HEK293 (cell line): Measurements from ENCODE around the gene SAMD1.

Source experiments
- CTCF ChIA-PET: fragments of 350-600 bp; formaldehyde crosslinking; extraction: SDS; loops from one replicate; lab custom pipeline; 2021; ENCODE audit warnings: antibody characterized with exemption; lab: Yijun Ruan, JAX
- POLR2A ChIA-PET: fragments of 300-600 bp; formaldehyde crosslinking; extraction: SDS; loops from one replicate; lab custom pipeline; 2020; ENCODE audit warnings: antibody characterized with exemption, inconsistent platforms; lab: Yijun Ruan, JAX
- H3K27ac ChIP-seq: fragments of 200-500 bp; sonication (Bioruptor generic); 2 replicates; pipeline ENCODE4 v1.5.1; 2014; ENCODE audit warnings: low read depth, low read length, control low read depth, inconsistent platforms; ENCODE audit errors: extremely low read depth
- H3K36me3 ChIP-seq, 2 experiments: fragments of 200-500 bp in 1 of 2; sonication (Bioruptor generic) in 1 of 2; 1 replicate in 1 of 2; 2 replicates in 1 of 2; pipeline ENCODE4 v1.5.1; 2014 to 2017; ENCODE audit warnings: inconsistent platforms in 2 of 2, low read length in 2 of 2; ENCODE audit not compliant: control insufficient read depth in 2 of 2, insufficient read depth in 1 of 2
- H3K4me1 ChIP-seq: fragments of 200-500 bp; sonication (Bioruptor generic); 2 replicates; pipeline ENCODE4 v1.5.1; 2014; ENCODE audit warnings: mild to moderate bottlenecking, low read length, inconsistent platforms; ENCODE audit not compliant: control insufficient read depth, insufficient read depth
- H3K4me3 ChIP-seq: 2 replicates; pipeline ENCODE4 v1.5.1; 2011; ENCODE audit warnings: low read depth, mild to moderate bottlenecking, control low read depth, low read length, moderate library complexity
- H3K9me3 ChIP-seq: fragments of 200-500 bp; sonication (Bioruptor generic); 2 replicates; pipeline ENCODE4 v1.5.1; 2014; ENCODE audit warnings: low read depth, low read length, inconsistent platforms; ENCODE audit not compliant: control insufficient read depth, insufficient read depth
- HOXC10 ChIP-seq: sonication (generic); formaldehyde crosslinking; IDR thresholded peaks from 2 replicates; pipeline ENCODE4 v1.8.1; 2023; ENCODE audit warnings: mild to moderate bottlenecking, missing genetic modification reagents
- PRDM1 ChIP-seq: fragments of 450-650 bp; formaldehyde crosslinking; IDR thresholded peaks from 2 replicates; pipeline ENCODE4; 2016; ENCODE audit warnings: missing biosample characterization, missing genetic modification characterization
- SCRT1 ChIP-seq: fragments of 450-650 bp; formaldehyde crosslinking; IDR thresholded peaks from 2 replicates; pipeline ENCODE4 v1.5.1; 2016; ENCODE audit warnings: missing biosample characterization, missing genetic modification characterization, borderline replicate concordance
- SP7 ChIP-seq: fragments of 450-650 bp; formaldehyde crosslinking; IDR thresholded peaks from 2 replicates; pipeline ENCODE4 v1.5.1; 2016; ENCODE audit warnings: missing biosample characterization, missing genetic modification characterization
- TRIM28 ChIP-seq: IDR thresholded peaks from 2 replicates; pipeline ENCODE4 v1.6.1; 2011; ENCODE audit warnings: low read length, control low read depth, borderline replicate concordance
- ZEB2 ChIP-seq: fragments of 450-650 bp; formaldehyde crosslinking; IDR thresholded peaks from 2 replicates; pipeline ENCODE4 v1.5.1; 2016; ENCODE audit warnings: missing biosample characterization, missing genetic modification characterization
- ZNF140 ChIP-seq: fragments of 450-650 bp; formaldehyde crosslinking; IDR thresholded peaks from 2 replicates; pipeline ENCODE4 v1.5.1; 2016; ENCODE audit warnings: missing biosample characterization, missing genetic modification characterization
- ZNF239 ChIP-seq: fragments of 450-650 bp; formaldehyde crosslinking; IDR thresholded peaks from 2 replicates; pipeline ENCODE4 v1.5.1; 2016; ENCODE audit warnings: missing biosample characterization, missing genetic modification characterization
- ZNF423 ChIP-seq: fragments of 450-650 bp; formaldehyde crosslinking; IDR thresholded peaks from 2 replicates; pipeline ENCODE4 v1.5.1; 2016; ENCODE audit warnings: missing biosample characterization, missing genetic modification characterization
- ZNF501 ChIP-seq: fragments of 450-650 bp; formaldehyde crosslinking; IDR thresholded peaks from 2 replicates; pipeline ENCODE4 v1.5.1; 2016; ENCODE audit warnings: missing biosample characterization, missing genetic modification characterization
- ZNF529 ChIP-seq: fragments of 450-650 bp; formaldehyde crosslinking; IDR thresholded peaks from 2 replicates; pipeline ENCODE4 v1.5.1; 2017; ENCODE audit warnings: missing genetic modification characterization, missing biosample characterization; ENCODE audit not compliant: insufficient replicate concordance
- ZNF530 ChIP-seq: fragments of 450-650 bp; formaldehyde crosslinking; IDR thresholded peaks from 2 replicates; pipeline ENCODE4 v1.5.1; 2016; ENCODE audit warnings: low read depth, missing biosample characterization, missing genetic modification characterization
- ZNF626 ChIP-seq: fragments of 450-650 bp; sonication (Bioruptor Pico); formaldehyde crosslinking; IDR thresholded peaks from 2 replicates; pipeline ENCODE4 v1.5.1; 2018; ENCODE audit warnings: missing biosample characterization, missing genetic modification characterization, inconsistent platforms
- ZNF768 ChIP-seq: fragments of 450-650 bp; formaldehyde crosslinking; IDR thresholded peaks from 2 replicates; pipeline ENCODE4 v1.5.1; 2018; ENCODE audit warnings: missing biosample characterization, mild to moderate bottlenecking, missing genetic modification characterization
- ZNF792 ChIP-seq: fragments of 450-650 bp; formaldehyde crosslinking; IDR thresholded peaks from 2 replicates; pipeline ENCODE4 v1.5.1; 2016; ENCODE audit warnings: missing biosample characterization, missing genetic modification characterization
- ZNF843 ChIP-seq: fragments of 450-650 bp; formaldehyde crosslinking; IDR thresholded peaks from 2 replicates; pipeline ENCODE4 v1.5.1; 2016; ENCODE audit warnings: missing biosample characterization, missing genetic modification characterization
- TF ChIP-seq, protein P1 (sequence below): fragments of 450-650 bp; formaldehyde crosslinking; IDR thresholded peaks from 2 replicates; pipeline ENCODE4 v1.5.1; 2016; ENCODE audit warnings: missing biosample characterization, missing genetic modification characterization, low read depth
- TF ChIP-seq, protein P2 (sequence below): fragments of 450-650 bp; formaldehyde crosslinking; IDR thresholded peaks from 2 replicates; pipeline ENCODE4 v1.5.1; 2016; ENCODE audit warnings: missing biosample characterization, missing genetic modification characterization
- TF ChIP-seq, protein P3 (sequence below): fragments of 450-650 bp; formaldehyde crosslinking; IDR thresholded peaks from 2 replicates; pipeline ENCODE4 v1.5.1; 2017; ENCODE audit warnings: missing biosample characterization, missing genetic modification characterization
- TF ChIP-seq, protein P4 (sequence below): fragments of 450-650 bp; formaldehyde crosslinking; IDR thresholded peaks from 2 replicates; pipeline ENCODE4 v1.5.1; 2016; ENCODE audit warnings: missing biosample characterization, missing genetic modification characterization

SAMD1 gene

DNA sequence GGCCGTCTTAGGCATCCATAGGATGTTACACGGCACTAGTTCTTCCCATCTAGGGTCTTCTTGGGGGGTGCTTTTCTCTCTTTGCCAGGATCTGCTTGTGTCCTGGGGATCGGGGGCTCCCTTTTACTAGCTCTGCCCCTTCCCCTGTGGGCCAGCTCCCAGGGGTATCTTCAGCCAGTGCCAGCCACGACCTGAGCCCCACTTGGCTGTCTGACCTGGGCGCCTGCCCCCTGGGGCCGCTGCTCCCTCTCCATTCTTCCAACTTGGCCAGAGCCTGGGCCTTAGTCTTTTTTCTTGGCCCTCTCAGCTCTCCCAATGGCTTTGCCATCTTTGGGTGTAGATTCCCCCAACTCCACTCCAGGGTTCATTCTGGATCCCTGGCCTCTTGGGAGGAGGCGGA lies 23.9 kb upstream of the SAMD1 start:
- CTCF ChIA-PET = interaction anchor here (0.6 to 3.5 kb wide), 10 partner anchors 21 to 411 kb away, joined by 3 to 26 read pairs (median 4); partner anchors contain the start of genes ASF1B and DCAF15
- H3K36me3 ChIP-seq = peaks cover 0 to 3% of the 10 kb centered on the region in 2 experiments; a peak in 2 of 3 replicates
- no peak overlapping the region for H3K4me3 ChIP-seq
- TF ChIP-seq TRIM28 (no peak), SP7 (tag by site-specific recombination) (no peak), HOXC10 (CRISPR knock-in tag) (no peak), ZNF529 (tag by site-specific recombination) (no peak), ZNF626 (tag by site-specific recombination) (no peak), ZEB2 (tag by site-specific recombination) (no peak), ZNF530 (no peak), ZNF501 (tag by site-specific recombination) (no peak), SCRT1 (tag by site-specific recombination) (no peak), ZNF768 (tag by site-specific recombination) (no peak), ZNF140 (tag by site-specific recombination) (no peak), ZNF843 (tag by site-specific recombination) (no peak), ZNF792 (tag by site-specific recombination) (no peak), PRDM1 (tag by site-specific recombination) (no peak), ZNF423 (no peak)
- TF ChIP-seq, protein P1, sequence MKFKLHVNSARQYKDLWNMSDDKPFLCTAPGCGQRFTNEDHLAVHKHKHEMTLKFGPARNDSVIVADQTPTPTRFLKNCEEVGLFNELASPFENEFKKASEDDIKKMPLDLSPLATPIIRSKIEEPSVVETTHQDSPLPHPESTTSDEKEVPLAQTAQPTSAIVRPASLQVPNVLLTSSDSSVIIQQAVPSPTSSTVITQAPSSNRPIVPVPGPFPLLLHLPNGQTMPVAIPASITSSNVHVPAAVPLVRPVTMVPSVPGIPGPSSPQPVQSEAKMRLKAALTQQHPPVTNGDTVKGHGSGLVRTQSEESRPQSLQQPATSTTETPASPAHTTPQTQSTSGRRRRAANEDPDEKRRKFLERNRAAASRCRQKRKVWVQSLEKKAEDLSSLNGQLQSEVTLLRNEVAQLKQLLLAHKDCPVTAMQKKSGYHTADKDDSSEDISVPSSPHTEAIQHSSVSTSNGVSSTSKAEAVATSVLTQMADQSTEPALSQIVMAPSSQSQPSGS (tag by site-specific recombination) = no peak
- TF ChIP-seq, protein P2, sequence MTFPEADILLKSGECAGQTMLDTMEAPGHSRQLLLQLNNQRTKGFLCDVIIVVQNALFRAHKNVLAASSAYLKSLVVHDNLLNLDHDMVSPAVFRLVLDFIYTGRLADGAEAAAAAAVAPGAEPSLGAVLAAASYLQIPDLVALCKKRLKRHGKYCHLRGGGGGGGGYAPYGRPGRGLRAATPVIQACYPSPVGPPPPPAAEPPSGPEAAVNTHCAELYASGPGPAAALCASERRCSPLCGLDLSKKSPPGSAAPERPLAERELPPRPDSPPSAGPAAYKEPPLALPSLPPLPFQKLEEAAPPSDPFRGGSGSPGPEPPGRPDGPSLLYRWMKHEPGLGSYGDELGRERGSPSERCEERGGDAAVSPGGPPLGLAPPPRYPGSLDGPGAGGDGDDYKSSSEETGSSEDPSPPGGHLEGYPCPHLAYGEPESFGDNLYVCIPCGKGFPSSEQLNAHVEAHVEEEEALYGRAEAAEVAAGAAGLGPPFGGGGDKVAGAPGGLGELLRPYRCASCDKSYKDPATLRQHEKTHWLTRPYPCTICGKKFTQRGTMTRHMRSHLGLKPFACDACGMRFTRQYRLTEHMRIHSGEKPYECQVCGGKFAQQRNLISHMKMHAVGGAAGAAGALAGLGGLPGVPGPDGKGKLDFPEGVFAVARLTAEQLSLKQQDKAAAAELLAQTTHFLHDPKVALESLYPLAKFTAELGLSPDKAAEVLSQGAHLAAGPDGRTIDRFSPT (tag by site-specific recombination) = no peak
- TF ChIP-seq, protein P3, sequence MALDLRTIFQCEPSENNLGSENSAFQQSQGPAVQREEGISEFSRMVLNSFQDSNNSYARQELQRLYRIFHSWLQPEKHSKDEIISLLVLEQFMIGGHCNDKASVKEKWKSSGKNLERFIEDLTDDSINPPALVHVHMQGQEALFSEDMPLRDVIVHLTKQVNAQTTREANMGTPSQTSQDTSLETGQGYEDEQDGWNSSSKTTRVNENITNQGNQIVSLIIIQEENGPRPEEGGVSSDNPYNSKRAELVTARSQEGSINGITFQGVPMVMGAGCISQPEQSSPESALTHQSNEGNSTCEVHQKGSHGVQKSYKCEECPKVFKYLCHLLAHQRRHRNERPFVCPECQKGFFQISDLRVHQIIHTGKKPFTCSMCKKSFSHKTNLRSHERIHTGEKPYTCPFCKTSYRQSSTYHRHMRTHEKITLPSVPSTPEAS (tag by site-specific recombination) = no peak
- TF ChIP-seq, all 188 proteins: peak for 0
- no peaks in the 10 kb centered on the region for H3K9me3 ChIP-seq
- POLR2A ChIA-PET = interaction anchor here (5.7 kb wide), 1 partner anchor 22 kb away, joined by 45 read pairs; the partner anchor contains the start of gene ASF1B
- H3K27ac ChIP-seq = no peak overlapping the region
- H3K4me1 ChIP-seq = peaks cover 11% of the 10 kb centered on the region

DNA sequence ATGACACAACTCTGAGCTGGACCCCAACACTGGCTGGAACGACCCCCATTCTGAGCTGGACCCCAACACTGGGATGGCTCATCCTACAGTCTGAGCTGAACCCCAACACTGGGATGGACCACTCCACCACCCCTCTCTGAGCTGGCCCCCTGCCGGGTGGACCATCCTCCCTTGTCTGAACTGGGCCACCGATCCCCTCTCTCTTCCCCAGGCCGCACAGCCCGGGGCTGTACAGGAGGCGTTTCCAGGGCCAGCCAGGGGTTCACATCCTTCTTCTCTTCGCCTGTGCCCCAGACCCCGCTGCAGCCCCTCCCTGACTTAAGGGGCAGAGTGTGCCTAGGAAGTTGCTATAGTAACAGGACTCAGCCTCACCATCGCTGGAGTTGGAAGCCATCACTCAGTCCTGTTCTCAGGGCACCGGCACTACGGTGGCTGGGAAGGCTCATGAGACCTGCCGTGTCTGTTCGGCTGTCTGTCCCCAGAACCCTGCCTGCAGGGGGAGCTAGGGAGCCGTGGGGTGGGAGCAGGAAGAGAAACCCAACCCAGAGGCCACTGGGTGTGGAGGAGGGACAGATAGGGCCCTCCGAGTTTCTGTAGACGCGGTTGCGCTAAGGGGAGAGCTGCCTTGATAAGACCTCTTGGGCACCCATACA lies 23.3 kb upstream of the SAMD1 start:
- Histone ChIP-seq H3K36me3 (peaks cover 0 to 3% of the 10 kb centered on the region in 2 experiments; a peak in 2 of 3 replicates), H3K9me3 (no peaks in the 10 kb centered on the region), H3K4me1 (peaks cover 11% of the 10 kb centered on the region), H3K27ac (no peak overlapping the region), H3K4me3 (no peak overlapping the region)
- CTCF ChIA-PET = interaction anchor here (0.6 to 3.5 kb wide), 9 partner anchors 20 to 412 kb away, joined by 3 to 26 read pairs (median 4); partner anchors contain the start of genes ASF1B and DCAF15
- POLR2A ChIA-PET = interaction anchor here (0.5 to 5.7 kb wide), 2 partner anchors 22 to 245 kb away, joined by 4 to 45 read pairs; partner anchors contain the start of gene ASF1B
- TF ChIP-seq, protein P4, sequence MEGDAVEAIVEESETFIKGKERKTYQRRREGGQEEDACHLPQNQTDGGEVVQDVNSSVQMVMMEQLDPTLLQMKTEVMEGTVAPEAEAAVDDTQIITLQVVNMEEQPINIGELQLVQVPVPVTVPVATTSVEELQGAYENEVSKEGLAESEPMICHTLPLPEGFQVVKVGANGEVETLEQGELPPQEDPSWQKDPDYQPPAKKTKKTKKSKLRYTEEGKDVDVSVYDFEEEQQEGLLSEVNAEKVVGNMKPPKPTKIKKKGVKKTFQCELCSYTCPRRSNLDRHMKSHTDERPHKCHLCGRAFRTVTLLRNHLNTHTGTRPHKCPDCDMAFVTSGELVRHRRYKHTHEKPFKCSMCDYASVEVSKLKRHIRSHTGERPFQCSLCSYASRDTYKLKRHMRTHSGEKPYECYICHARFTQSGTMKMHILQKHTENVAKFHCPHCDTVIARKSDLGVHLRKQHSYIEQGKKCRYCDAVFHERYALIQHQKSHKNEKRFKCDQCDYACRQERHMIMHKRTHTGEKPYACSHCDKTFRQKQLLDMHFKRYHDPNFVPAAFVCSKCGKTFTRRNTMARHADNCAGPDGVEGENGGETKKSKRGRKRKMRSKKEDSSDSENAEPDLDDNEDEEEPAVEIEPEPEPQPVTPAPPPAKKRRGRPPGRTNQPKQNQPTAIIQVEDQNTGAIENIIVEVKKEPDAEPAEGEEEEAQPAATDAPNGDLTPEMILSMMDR (tag by site-specific recombination) = peak; percentile 51; the same call in 1 of the 2 replicates
- TF ChIP-seq ZNF239 (tag by site-specific recombination) = no peak
